Choroid plexus epithelial cell (primary cell): Measurements from ENCODE around the gene GPR39.
A peak's percentile ranks its signal among the peaks of the same experiment; 100 is the strongest.

Experiments used
- DNase-seq: peaks from one replicate; pipeline ENCODE4 v3.0.0-alpha.2; 2010; ENCODE audit warnings: low read depth
- H3K4me3 ChIP-seq: 2 replicates; pipeline ENCODE4 v1.5.1; 2011; ENCODE audit warnings: low read depth, mild to moderate bottlenecking, control low read depth, low read length, moderate library complexity
- CTCF ChIP-seq: conservative IDR thresholded peaks from 2 replicates; pipeline ENCODE4 v1.5.1; 2011; ENCODE audit warnings: low read depth, mild to moderate bottlenecking, control low read depth, inconsistent platforms, low read length, moderate library complexity

GPR39 gene

DNA sequence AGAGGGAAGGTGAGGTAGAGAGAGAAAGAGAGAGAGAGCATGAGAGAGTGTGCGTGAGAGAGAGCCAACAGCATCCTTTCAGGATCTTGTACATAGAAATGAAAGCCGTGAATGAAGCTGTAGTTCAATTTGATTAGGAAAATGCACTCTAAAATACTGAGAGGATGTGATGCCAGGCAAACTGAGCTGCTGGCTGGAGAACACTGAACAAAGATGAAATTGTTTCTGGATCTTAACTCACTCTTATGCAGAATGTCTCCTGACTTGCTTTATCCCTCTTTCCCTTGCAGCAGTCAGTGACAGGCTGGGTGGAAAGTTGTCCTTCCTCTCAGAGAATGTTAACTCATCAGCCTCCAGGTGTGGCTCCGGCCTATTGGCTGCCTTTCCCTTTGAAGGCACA is 242.7 kb downstream of the GPR39 start:
- no peak for TF ChIP-seq CTCF
- no peak overlapping the region for H3K4me3 ChIP-seq
- DNase-seq: no peak

- H3K4me3 ChIP-seq: no peak overlapping the region
- DNase-seq: peak; percentile 47
- TF ChIP-seq CTCF: no peak
Observed at GRCh38 chr2:132662732-132663131, 246.1 kb downstream of the GPR39 start.

DNA sequence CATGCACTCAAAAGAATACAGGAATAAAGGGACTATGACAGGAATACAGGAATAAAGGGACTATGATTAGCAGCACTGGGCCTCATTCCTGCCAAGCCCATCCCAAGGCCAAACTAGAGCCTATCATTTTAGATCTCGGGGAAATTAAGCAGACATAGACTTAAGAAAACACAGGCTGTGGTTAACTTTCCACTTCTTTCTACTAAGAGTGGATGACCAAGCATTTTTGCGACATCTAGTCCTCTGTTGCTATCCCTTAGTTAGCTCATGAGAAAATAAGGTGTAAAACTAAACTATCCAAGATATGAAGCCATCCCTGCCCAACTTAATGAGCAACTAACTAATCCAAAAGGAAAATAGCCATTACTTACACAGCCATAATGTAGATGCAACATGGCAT is 247.5 kb downstream of the GPR39 start:
- TF ChIP-seq CTCF: no peak
- no peak overlapping the region for H3K4me3 ChIP-seq
- no peak for DNase-seq

GRCh38 chr2:132665401-132666140 is 249.0 kb downstream of the GPR39 start:
- no peak for DNase-seq
- no peak for TF ChIP-seq CTCF
- H3K4me3 ChIP-seq: no peak overlapping the region

DNA sequence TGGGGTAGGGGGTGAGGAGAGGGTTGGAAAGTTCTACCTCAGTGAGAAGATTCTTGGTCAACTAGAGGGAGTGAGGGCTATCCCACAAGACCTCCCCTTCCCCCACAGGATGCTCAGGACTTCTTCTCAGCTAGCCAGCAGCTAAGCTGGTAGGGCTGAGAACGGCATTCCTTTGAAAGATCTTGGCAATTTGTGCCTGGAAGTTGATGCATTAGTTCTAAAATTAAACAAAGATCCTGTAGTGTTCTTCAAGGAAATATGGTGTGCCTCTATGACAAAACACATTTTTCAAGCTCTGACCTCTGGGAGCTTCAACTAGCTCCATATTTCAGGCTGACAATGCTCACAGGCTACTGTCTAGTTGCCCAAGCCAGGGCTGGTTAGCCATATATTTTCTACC is 251.1 kb downstream of the GPR39 start:
- TF ChIP-seq CTCF: no peak
- DNase-seq: no peak
- H3K4me3 ChIP-seq: no peak overlapping the region

GRCh38 chr2:132668189-132668823 is 251.7 kb downstream of the GPR39 start:
- peak overlapping the region; percentile 50 for H3K4me3 ChIP-seq
- no peak for DNase-seq
- TF ChIP-seq CTCF: peak; percentile 40
